ENCODE measurements around the gene PLEKHJ1. TPM values are rescaled to one million over a fixed set of nuclear protein-coding genes. Genes with fewer than 3 reads are reported as not detected.

Gene PLEKHJ1
- total RNA-seq, 1 donor from 2014 or later, result 78.3 TPM

DNA sequence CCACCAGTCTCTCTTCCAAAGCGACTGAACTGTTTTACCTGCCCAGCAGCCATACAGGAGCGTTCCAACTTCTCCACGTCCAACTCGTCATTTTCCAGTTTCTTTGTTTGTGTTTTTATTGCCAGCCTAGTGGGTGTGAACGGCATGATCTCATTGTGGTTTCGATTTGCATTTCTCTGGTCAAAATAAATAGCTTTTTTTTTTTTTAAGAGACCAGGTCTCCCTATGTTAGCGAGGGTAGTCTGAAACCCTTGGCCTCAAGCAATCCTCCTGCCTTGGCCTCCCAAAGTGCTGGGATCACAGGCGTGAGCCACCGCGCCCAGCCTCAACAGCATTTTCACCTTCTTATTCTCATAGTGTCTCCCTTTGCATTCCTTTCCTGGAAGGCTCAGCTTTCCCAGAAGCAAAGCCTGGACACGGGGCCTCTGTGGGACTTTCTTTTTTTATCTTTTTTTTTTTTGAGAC lies 24.2 kb upstream of the PLEKHJ1 start:
- FAIRE-seq (no peak), DNase-seq (ENCODE audit: low read depth) (peak; percentile 46)
- TF ChIP-seq EZH2 (IDR thresholded peaks at IDR 0.05; ENCODE audit: insufficient read depth, low read length) (no peak), CTCF (IDR thresholded peaks at IDR 0.05; ENCODE audit: insufficient read depth, low read depth, low read length) (no peak)
- Histone ChIP-seq H3K4me1 (ENCODE audit: insufficient read depth, low read length) (no peaks in the 10 kb centered on the region), H3K4me2 (ENCODE audit: low read length) (no peak overlapping the region), H3K4me3 (ENCODE audit: insufficient read depth, low read depth, low read length) (no peak overlapping the region), H3K79me2 (ENCODE audit: insufficient read depth, low read length) (no peaks in the 10 kb centered on the region), H3K9ac (ENCODE audit: low read length) (no peak overlapping the region), H3K27me3 (ENCODE audit: insufficient read depth, low read length) (no peaks in the 10 kb centered on the region), H3K9me3 (ENCODE audit: insufficient read depth, low read depth, low read length) (no peaks in the 10 kb centered on the region), H4K20me1 (ENCODE audit: insufficient read depth, low read length) (no peaks in the 10 kb centered on the region), H3K36me3 (ENCODE audit: insufficient read depth, low read length) (no peaks in the 10 kb centered on the region), H3K27ac (ENCODE audit: low read depth, low read length) (no peak overlapping the region), H2AFZ (ENCODE audit: low read depth, low read length) (no peak overlapping the region)
- peaks cover 7% of the 10 kb centered on the region for H3K27me3 Mint-ChIP-seq (ENCODE audit: low read depth, unreplicated experiment)
- H3K27ac Mint-ChIP-seq (ENCODE audit: unreplicated experiment), result no peak overlapping the region
- no peaks in the 10 kb centered on the region for H3K4me1 Mint-ChIP-seq (ENCODE audit: low read depth, unreplicated experiment)
- no peak overlapping the region for H3K4me3 Mint-ChIP-seq (ENCODE audit: unreplicated experiment)
- no peaks in the 10 kb centered on the region for H3K36me3 Mint-ChIP-seq (ENCODE audit: low read depth, unreplicated experiment)
- H3K9me3 Mint-ChIP-seq (ENCODE audit: unreplicated experiment), result peaks cover 4% of the 10 kb centered on the region

- Mint-ChIP-seq H3K36me3 (ENCODE audit: low read depth, unreplicated experiment) (no peaks in the 10 kb centered on the region), H3K27me3 (ENCODE audit: low read depth, unreplicated experiment) (peaks cover 7% of the 10 kb centered on the region), H3K27ac (ENCODE audit: unreplicated experiment) (no peak overlapping the region), H3K4me1 (ENCODE audit: low read depth, unreplicated experiment) (no peaks in the 10 kb centered on the region), H3K4me3 (ENCODE audit: unreplicated experiment) (no peak overlapping the region), H3K9me3 (ENCODE audit: unreplicated experiment) (peaks cover 4% of the 10 kb centered on the region)
- no peak for DNase-seq (ENCODE audit: low read depth)
- Histone ChIP-seq H3K36me3 (ENCODE audit: insufficient read depth, low read length) (no peaks in the 10 kb centered on the region), H4K20me1 (ENCODE audit: insufficient read depth, low read length) (peaks cover under 1% of the 10 kb centered on the region), H3K79me2 (ENCODE audit: insufficient read depth, low read length) (no peaks in the 10 kb centered on the region), H3K9ac (ENCODE audit: low read length) (no peak overlapping the region), H3K4me2 (ENCODE audit: low read length) (no peak overlapping the region), H3K4me1 (ENCODE audit: insufficient read depth, low read length) (no peaks in the 10 kb centered on the region), H3K9me3 (ENCODE audit: insufficient read depth, low read depth, low read length) (no peaks in the 10 kb centered on the region), H3K27me3 (ENCODE audit: insufficient read depth, low read length) (no peaks in the 10 kb centered on the region), H3K27ac (ENCODE audit: low read depth, low read length) (no peak overlapping the region), H2AFZ (ENCODE audit: low read depth, low read length) (no peak overlapping the region), H3K4me3 (ENCODE audit: insufficient read depth, low read depth, low read length) (no peak overlapping the region)
- no peak for FAIRE-seq
- no peak for TF ChIP-seq EZH2 (IDR thresholded peaks at IDR 0.05; ENCODE audit: insufficient read depth, low read length)
- TF ChIP-seq CTCF (IDR thresholded peaks at IDR 0.05; ENCODE audit: insufficient read depth, low read depth, low read length), result no peak
Observed at GRCh38 chr19:2259336-2259735, 23.2 kb upstream of the PLEKHJ1 start.

GRCh38 chr19:2255982-2256685 lies 20.0 kb upstream of the PLEKHJ1 start, which contains the start of gene JSRP1:
JSRP1 (minus strand) TSS chr19:2256417; CDS start chr19:2255314, 1,103 bp downstream.
- Histone ChIP-seq H3K9me3 (ENCODE audit: insufficient read depth, low read depth, low read length) (no peaks in the 10 kb centered on the region), H2AFZ (ENCODE audit: low read depth, low read length) (no peak within 1 kb of the TSS), H3K27ac (ENCODE audit: low read depth, low read length) (no peak within 1 kb of the TSS), H4K20me1 (ENCODE audit: insufficient read depth, low read length) (peaks cover 13% of the 10 kb centered on the region), H3K4me1 (ENCODE audit: insufficient read depth, low read length) (peaks cover 2% of the 10 kb centered on the region), H3K9ac (ENCODE audit: low read length) (no peak within 1 kb of the TSS), H3K79me2 (ENCODE audit: insufficient read depth, low read length) (no peaks in the 10 kb centered on the region), H3K36me3 (ENCODE audit: insufficient read depth, low read length) (no peaks in the 10 kb centered on the region), H3K27me3 (ENCODE audit: insufficient read depth, low read length) (peaks cover 17% of the 10 kb centered on the region), H3K4me2 (ENCODE audit: low read length) (no peak within 1 kb of the TSS), H3K4me3 (ENCODE audit: insufficient read depth, low read depth, low read length) (no peak within 1 kb of the TSS)
- Mint-ChIP-seq H3K9me3 (ENCODE audit: unreplicated experiment) (peaks cover 4% of the 10 kb centered on the region), H3K36me3 (ENCODE audit: low read depth, unreplicated experiment) (peaks cover 1% of the 10 kb centered on the region), H3K4me1 (ENCODE audit: low read depth, unreplicated experiment) (no peaks in the 10 kb centered on the region), H3K4me3 (ENCODE audit: unreplicated experiment) (no peak within 1 kb of the TSS), H3K27me3 (ENCODE audit: low read depth, unreplicated experiment) (peaks cover 10% of the 10 kb centered on the region), H3K27ac (ENCODE audit: unreplicated experiment) (no peak within 1 kb of the TSS)
- DNase-seq (ENCODE audit: low read depth), result no peak
- FAIRE-seq, result no peak
- TF ChIP-seq CTCF (IDR thresholded peaks at IDR 0.05; ENCODE audit: insufficient read depth, low read depth, low read length), result no peak

Data from astrocyte (in vitro differentiated cells and primary cell).